Activated CD4-positive, CD25-positive, alpha-beta regulatory T cell (primary cell): Measurements from ENCODE around the gene TDRD5.
A peak's percentile ranks its signal among the peaks of the same experiment; 100 is the strongest.
"Not testable (repeated sequence)": the region's sequence is repeated elsewhere in the genome, so short reads cannot be mapped to it uniquely, and the experiment has no call there.

Source experiments
- DNase-seq, 4 experiments: peaks; one replicate each; lab custom pipeline; 2025; lab: John Stamatoyannopoulos, UW

Gene TDRD5

DNA sequence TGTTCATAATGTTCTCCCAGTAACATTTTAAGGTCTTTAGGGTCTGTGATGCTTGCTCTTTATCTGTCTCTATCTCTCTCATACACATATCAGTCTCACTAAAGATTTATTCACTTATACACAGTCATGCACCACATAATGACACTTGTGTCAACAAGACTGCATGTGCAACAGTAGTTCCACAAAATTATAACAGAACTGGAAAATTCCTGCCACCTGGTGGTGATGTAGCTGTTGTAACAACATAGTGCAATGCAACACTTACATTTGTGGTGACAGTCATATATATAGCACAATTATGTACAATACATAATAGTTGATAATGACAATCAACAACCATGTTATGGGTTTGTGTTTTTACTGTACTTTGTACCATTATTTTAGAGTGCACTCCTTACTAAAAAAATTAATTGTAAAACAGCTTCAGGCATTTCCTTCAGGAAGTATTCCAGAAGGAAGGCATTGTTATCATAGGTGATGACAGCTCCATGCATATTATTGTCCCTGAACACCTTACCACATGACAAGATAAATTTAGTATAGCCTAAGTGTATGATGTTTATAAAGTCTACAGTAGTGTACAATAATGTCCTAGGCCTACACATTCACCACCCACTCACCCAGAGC lies 8.1 kb downstream of the TDRD5 start:
- DNase-seq = no peak

DNA sequence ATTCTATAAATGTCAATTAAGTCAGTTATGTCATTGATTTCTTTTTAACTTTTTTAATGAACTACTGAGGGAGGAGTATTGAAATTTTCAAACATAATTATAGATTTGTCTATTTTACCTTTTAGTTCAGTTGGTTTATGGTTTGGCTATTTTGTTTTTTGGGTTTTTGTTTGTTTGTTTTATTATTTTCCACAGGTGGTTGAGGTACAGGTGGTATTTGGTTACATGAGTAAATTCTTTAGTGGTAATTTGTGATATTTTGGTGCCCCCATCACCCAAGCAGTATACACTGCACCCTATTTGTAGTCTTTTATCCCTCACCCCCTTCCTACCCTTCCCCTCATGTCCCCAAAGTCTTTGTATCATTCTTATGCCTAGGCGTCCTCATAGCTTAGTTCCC lies 9.5 kb downstream of the TDRD5 start:
- no peak for DNase-seq

DNA sequence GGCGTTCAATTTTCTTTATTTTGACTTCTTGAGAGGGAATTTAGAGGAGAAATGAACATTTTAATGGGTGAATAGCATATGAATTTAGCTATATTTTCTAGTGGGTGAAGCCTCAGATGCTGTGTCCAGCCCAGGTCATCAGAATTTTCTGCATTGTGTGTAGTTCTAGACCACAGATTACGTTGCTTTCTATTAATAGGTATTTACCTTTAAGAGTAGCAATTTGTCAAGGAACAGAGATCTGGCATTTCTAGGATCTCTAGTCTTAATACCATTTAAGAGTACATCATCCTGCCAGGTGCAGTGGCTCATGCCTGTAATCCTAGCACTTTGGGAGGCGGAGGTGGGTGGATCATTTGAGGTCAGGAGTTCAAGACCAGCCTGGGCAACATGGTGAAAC lies 20.7 kb downstream of the TDRD5 start:
- no peak for DNase-seq

- DNase-seq = no peak
These were observed 39.1 kb downstream of the TDRD5 start for GRCh38 chr1:179630719-179631118.

GRCh38 chr1:179632868-179633267 lies 41.2 kb downstream of the TDRD5 start:
- DNase-seq = no peak

DNA sequence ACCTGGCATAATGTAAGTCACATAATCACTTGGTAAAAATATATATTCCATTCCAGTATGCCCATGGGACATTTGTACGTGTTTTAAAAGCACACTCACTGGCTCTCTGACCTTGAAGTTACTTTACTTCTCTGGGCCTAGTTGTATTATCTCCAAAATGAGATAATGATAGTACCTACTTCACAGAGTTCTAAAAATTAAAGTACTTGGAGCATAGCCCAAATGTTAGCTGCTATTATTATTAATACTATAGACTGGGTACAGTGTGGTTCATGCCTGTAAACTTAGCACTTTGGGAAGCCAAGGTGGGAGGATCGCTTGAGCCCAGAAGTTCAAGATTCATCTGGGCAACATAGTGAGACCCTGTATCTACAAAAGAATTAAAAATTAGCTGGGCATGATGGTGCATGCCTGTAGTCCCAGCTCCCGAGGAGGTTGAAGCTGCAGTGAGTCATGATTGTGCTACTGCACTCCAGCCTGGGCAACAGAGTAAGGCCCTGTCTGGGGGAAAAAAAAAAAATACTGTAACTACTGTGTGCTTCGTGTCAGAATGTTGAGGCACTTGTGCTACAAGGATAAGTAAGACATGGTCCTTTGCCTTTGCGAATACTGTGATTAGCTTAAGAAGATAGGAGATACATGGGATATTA lies 45.7 kb downstream of the TDRD5 start:
- DNase-seq = no peak

GRCh38 chr1:179661018-179661417 lies 69.4 kb downstream of the TDRD5 start:
- DNase-seq = no peak

DNA sequence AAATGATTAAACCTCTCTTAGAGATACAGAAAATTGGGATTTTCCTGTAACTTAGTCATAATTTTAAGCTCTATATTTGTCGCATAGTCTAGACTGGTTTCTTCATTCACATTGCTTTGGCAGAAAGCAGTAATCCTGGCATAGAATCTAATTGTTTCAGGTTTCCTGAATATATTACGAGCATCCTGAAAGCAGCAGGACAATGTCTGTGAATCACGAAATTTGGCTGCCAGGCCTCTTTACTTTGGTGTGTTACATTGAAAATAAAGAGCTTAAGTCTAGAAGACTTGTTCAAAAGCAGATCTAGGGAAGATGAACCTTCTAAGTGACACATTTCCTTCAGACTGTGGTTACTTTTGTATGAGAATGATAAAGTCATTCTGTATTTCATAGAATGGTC lies 72.2 kb downstream of the TDRD5 start:
- DNase-seq = no peak

DNA sequence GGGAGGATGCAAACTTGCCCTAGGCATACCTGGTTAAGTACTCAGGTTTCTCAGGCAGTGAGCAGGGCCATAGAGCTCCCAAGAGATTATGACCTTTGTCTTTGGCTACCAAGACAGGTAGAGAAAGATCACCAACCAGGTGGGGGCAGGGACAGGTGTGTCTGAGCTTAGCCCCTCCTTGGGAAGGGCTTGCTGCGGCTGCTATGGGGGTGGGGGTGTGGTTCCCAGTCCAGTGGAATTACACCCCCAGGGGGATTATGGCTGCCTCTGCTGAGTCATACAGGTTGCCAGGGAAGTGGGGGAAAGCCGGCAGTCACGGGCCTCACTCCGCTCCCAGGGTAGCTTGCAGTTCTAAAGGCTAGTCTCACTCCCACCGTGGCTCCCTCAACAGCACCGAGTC lies 86.2 kb downstream of the TDRD5 start:
- DNase-seq = no peak

- not testable (repeated sequence) for DNase-seq
These were observed 102.9 kb downstream of the TDRD5 start for GRCh38 chr1:179694530-179694929.

- DNase-seq = no peak
These were observed 111.4 kb downstream of the TDRD5 start for GRCh38 chr1:179702946-179703539.

DNA sequence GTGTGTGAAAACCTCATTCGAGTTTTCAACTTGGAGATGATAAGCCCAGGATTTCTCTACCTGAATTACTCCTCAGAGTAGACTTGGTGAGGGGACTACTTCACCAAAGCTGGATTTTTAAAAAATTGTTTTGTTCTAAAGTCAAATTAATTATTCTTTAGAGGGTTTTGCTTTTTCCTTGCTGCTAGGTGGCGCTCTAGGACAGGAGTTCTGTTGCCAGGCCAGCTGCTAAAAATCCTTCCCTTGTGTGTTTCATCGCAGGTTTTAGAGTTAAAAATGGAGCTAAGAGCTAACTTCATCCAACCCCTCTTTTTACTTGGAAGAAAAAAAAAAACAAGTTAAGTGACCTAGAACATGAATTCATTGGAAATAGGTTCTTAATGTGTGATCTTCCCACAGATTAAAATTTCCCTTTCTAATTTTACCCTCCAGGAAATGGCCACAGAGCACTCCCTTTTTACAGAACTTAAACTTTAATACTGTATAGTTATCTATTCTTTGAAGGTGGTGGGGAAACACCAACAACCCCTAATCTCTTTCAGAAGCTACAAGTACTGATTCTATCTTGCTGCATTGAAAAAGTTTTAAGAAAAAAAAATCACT lies 114.8 kb downstream of the TDRD5 start:
- DNase-seq = peak; percentile 3 to 22 (median 14)

- DNase-seq = no peak
These were observed 115.8 kb downstream of the TDRD5 start for GRCh38 chr1:179707406-179707805.

DNA sequence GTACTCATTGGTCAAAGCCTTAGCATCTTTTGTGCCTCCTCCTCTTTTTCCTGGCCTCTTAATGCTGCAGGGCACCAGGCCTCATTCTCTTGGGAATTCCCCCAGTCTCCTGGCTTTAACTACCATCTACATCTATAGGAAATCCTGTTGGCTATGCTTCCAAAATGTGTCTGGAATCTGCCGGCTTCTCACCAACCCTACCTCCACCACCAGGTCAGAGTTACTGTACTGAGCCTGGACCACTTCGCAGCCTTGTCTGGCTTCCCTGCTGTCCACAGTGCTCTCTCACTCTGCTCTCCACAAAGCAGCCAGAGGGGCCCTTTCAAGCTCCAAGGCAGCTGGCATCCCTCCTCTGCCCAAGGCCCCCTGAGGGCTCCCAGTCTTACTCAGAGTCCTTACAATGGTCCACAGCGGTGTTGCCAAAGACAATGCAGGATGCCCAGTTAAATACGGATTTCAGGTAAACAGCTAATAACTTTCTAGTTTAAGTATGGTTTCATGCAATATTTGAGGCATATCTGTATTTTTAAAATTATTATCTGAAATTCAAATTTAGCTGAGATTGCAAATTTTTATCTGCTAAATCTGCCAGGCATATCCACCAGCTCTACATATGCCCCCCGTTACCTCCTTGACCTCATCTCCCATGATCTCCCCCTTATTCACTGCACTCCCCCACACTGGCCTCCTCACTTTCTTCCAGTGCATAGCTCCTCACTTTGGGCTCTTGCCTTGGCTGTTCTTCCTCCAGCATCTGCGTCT lies 117.0 kb downstream of the TDRD5 start:
- no peak for DNase-seq

GRCh38 chr1:179709841-179710329 lies 118.3 kb downstream of the TDRD5 start:
- DNase-seq = no peak

GRCh38 chr1:179714159-179714558 lies 122.5 kb downstream of the TDRD5 start:
- no peak for DNase-seq

DNA sequence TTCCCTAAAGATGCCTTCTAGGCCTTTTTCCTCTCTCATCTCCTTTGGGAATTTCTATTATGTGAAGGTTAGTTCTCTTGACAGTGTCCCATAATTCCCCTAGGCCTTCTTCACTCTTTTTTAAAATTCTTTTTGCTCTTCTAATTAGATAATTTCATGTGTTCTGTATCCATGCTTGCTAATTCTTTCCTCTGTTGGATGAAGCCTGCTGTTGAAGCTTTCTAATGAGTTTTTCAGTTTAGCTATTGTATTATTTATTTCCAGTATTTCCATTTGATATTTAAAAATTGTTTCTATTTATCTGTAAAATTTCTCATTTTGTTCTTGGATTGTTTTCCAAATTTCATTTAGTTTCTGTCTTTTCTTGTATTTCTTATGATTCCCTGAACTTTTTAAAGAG lies 123.0 kb downstream of the TDRD5 start:
- DNase-seq = no peak

GRCh38 chr1:179719272-179719671 lies 127.6 kb downstream of the TDRD5 start:
- DNase-seq = no peak

DNA sequence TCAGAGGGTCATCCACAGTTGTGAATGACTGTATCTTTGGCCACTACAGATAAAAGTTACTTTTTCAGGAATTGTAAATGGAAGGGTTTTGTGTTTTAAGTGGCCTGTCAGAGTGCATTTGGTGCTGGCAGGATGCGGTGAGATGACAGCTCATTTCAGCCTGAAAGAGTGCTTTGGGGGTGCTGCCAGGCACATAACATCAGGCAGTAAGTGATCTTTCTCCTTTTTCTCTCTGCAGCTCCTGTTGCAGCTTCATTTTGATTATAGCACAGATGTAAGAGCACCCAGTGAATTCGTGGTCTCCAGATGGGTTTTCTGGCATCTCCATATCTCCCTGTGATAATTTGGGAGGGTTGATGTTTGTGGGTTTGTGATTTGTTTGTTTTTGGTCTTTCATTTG lies 136.6 kb downstream of the TDRD5 start:
- no peak for DNase-seq

DNA sequence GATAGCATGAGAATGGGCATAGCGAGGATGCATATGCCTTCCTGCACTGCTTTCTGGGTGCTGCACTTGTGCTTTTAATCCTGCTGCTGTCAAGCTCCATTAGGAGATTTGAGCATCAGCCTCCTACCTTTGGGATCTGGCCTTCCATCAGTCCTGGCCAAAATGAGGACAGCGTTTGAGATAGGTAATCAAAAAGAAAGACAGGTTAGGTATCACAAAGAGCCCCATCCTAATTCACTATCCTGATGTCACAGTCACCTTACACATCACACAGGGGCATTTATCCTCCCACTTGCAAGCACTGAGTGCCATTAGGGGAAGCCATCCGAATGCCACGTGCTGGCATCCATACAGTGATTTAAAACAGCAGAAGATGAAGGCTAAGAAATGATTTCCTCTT lies 138.2 kb downstream of the TDRD5 start:
- DNase-seq = no peak

- DNase-seq = no peak
These were observed 140.0 kb downstream of the TDRD5 start for GRCh38 chr1:179731643-179732042.
